H9 (cell line): ENCODE results near the gene CCDC92. TPM values are rescaled to one million over a fixed set of nuclear protein-coding genes. Genes with fewer than 3 reads are reported as not detected.

ENCODE experiments used
- DNase-seq: peaks from one replicate; pipeline ENCODE4 v3.0.0-alpha.2; 2017
- H2AFZ ChIP-seq: one replicate; pipeline ENCODE4 v1.6.1; 2013; ENCODE audit warnings: mild to moderate bottlenecking, low read length, control low read depth, moderate library complexity
- H2AK5ac ChIP-seq: 2 replicates; pipeline ENCODE4 v1.6.1; 2013; ENCODE audit warnings: low read length, control low read depth, mixed read lengths; ENCODE audit not compliant: insufficient read length
- H2BK120ac ChIP-seq: one replicate; pipeline ENCODE4 v1.6.1; 2013; ENCODE audit warnings: low read depth, mild to moderate bottlenecking, low read length, control low read depth, inconsistent platforms; ENCODE audit not compliant: poor library complexity, severe bottlenecking
- H2BK12ac ChIP-seq: 2 replicates; pipeline ENCODE4 v1.6.1; 2013; ENCODE audit warnings: low read length, control low read depth, mixed read lengths, low read depth; ENCODE audit not compliant: insufficient read length
- H2BK15ac ChIP-seq: 2 replicates; pipeline ENCODE4 v1.6.1; 2013; ENCODE audit warnings: low read depth, low read length, control low read depth
- H2BK20ac ChIP-seq: one replicate; pipeline ENCODE4 v1.6.1; 2013; ENCODE audit warnings: low read depth, mild to moderate bottlenecking, low read length, control low read depth, inconsistent platforms; ENCODE audit not compliant: poor library complexity, severe bottlenecking
- H2BK5ac ChIP-seq: 2 replicates; pipeline ENCODE4 v1.6.1; 2013; ENCODE audit warnings: low read length, control low read depth, mixed read lengths; ENCODE audit not compliant: insufficient read length
- H3K14ac ChIP-seq: 2 replicates; pipeline ENCODE4 v1.6.1; 2013; ENCODE audit warnings: low read length, control low read depth; ENCODE audit not compliant: insufficient read depth
- H3K18ac ChIP-seq: 2 replicates; pipeline ENCODE4 v1.6.1; 2013; ENCODE audit warnings: low read depth, mild to moderate bottlenecking, mixed read lengths, low read length, control low read depth; ENCODE audit not compliant: insufficient read length
- H3K23ac ChIP-seq: 2 replicates; pipeline ENCODE4 v1.6.1; 2013; ENCODE audit warnings: low read length, control low read depth, mixed read lengths, low read depth; ENCODE audit not compliant: insufficient read length
- H3K23me2 ChIP-seq: 2 replicates; pipeline ENCODE4 v1.6.1; 2013; ENCODE audit warnings: low read depth, mild to moderate bottlenecking, mixed read lengths, low read length, control low read depth; ENCODE audit not compliant: insufficient read length, poor library complexity, severe bottlenecking
- H3K27ac ChIP-seq: 2 replicates; pipeline ENCODE4 v1.5.1; 2013; ENCODE audit warnings: low read length, control low read depth, mixed read lengths, low read depth; ENCODE audit not compliant: insufficient read length
- H3K27me3 ChIP-seq: 2 replicates; pipeline ENCODE4 v1.6.1; 2013; ENCODE audit warnings: low read length, control low read depth, inconsistent platforms; ENCODE audit not compliant: insufficient read depth
- H3K4ac ChIP-seq: 2 replicates; pipeline ENCODE4 v1.6.1; 2013; ENCODE audit warnings: low read depth, mild to moderate bottlenecking, control low read depth, inconsistent platforms, low read length, moderate library complexity
- H3K4me1 ChIP-seq: 2 replicates; pipeline ENCODE4 v1.6.1; 2013; ENCODE audit warnings: low read length, control low read depth, inconsistent platforms; ENCODE audit not compliant: insufficient read depth
- H3K4me2 ChIP-seq: 2 replicates; pipeline ENCODE4 v1.6.1; 2013; ENCODE audit warnings: low read length, control low read depth, mixed read lengths; ENCODE audit not compliant: insufficient read length, insufficient read depth
- H3K56ac ChIP-seq: 2 replicates; pipeline ENCODE4 v1.6.1; 2013; ENCODE audit warnings: low read depth, mild to moderate bottlenecking, mixed read lengths, low read length, control low read depth; ENCODE audit not compliant: insufficient read length
- H3K79me1 ChIP-seq: 2 replicates; pipeline ENCODE4 v1.6.1; 2013; ENCODE audit warnings: low read depth, mild to moderate bottlenecking, moderate library complexity, low read length, control low read depth, inconsistent platforms; ENCODE audit not compliant: insufficient read depth, poor library complexity, severe bottlenecking
- H3K79me2 ChIP-seq: 2 replicates; pipeline ENCODE4 v1.6.1; 2013; ENCODE audit warnings: low read length, control low read depth, inconsistent platforms; ENCODE audit not compliant: insufficient read depth
- H3K9ac ChIP-seq: 2 replicates; pipeline ENCODE4 v1.6.1; 2013; ENCODE audit warnings: low read length, control low read depth, mixed read lengths; ENCODE audit not compliant: insufficient read length; ENCODE audit errors: extremely low read depth
- H3K9me3 ChIP-seq: one replicate; pipeline ENCODE4 v1.6.1; 2013; ENCODE audit warnings: low read depth, low read length, inconsistent platforms; ENCODE audit not compliant: control insufficient read depth
- H3T11ph ChIP-seq: one replicate; pipeline ENCODE4 v1.6.1; 2013; ENCODE audit warnings: mild to moderate bottlenecking, low read length, control low read depth, inconsistent platforms
- H4K20me1 ChIP-seq: one replicate; pipeline ENCODE4 v1.6.1; 2013; ENCODE audit not compliant: control insufficient read depth, insufficient read length, insufficient read depth
- H4K5ac ChIP-seq: 2 replicates; pipeline ENCODE4 v1.6.1; 2013; ENCODE audit warnings: low read depth, mild to moderate bottlenecking, mixed read lengths, low read length, control low read depth; ENCODE audit not compliant: insufficient read length
- H4K8ac ChIP-seq: replicated peaks from 2 replicates; pipeline ENCODE4 v1.6.1; 2013; ENCODE audit warnings: low read length, control low read depth, mixed read lengths, low read depth; ENCODE audit not compliant: insufficient read length
- H4K91ac ChIP-seq: 2 replicates; pipeline ENCODE4 v1.6.1; 2013; ENCODE audit warnings: low read depth, mild to moderate bottlenecking, moderate library complexity, mixed read lengths, low read length, control low read depth; ENCODE audit not compliant: insufficient read length
- H3K27ac Mint-ChIP-seq, 3 experiments: 2 replicates in 2 of 3; 3 replicates in 1 of 3; pipeline ENCODE4 v1.8.0; 2020 to 2021; ENCODE audit warnings: mixed read lengths in 3 of 3, mild to moderate bottlenecking in 1 of 3, moderate library complexity in 1 of 3
- H3K27me3 Mint-ChIP-seq: 2 replicates; pipeline ENCODE4 v1.8.0; 2021; ENCODE audit warnings: low read depth, mild to moderate bottlenecking, moderate library complexity, mixed read lengths
- H3K36me3 Mint-ChIP-seq, 3 experiments: 2 replicates in 2 of 3; 3 replicates in 1 of 3; pipeline ENCODE4 v1.8.0; 2020 to 2021; ENCODE audit warnings: low read depth in 3 of 3, mixed read lengths in 3 of 3; ENCODE audit not compliant: insufficient read depth in 1 of 3
- H3K4me1 Mint-ChIP-seq, 2 experiments: 2 replicates each; pipeline ENCODE4 v1.8.0; 2020; ENCODE audit warnings: mixed read lengths in 2 of 2
- H3K4me3 Mint-ChIP-seq, 2 experiments: 2 replicates in 1 of 2; 3 replicates in 1 of 2; pipeline ENCODE4 v1.8.0; 2020 to 2021; ENCODE audit warnings: mild to moderate bottlenecking in 2 of 2, mixed read lengths in 2 of 2, moderate library complexity in 1 of 2
- H3K9me3 Mint-ChIP-seq, 2 experiments: 2 replicates in 1 of 2; 3 replicates in 1 of 2; pipeline ENCODE4 v1.8.0; 2020; ENCODE audit warnings: mild to moderate bottlenecking in 2 of 2, mixed read lengths in 2 of 2, moderate library complexity in 1 of 2
- CTCF ChIP-seq: fragments of 200-600 bp; sonication (generic); conservative IDR thresholded peaks from 3 replicates; pipeline ENCODE4 v1.8.0; 2021; ENCODE audit warnings: antibody characterized with exemption, mild to moderate bottlenecking
- WGBS: extraction: QIAGEN DNeasy Blood & Tissue Kit; methylation state at CpG from one replicate; pipeline ENCODE4 v1.1.7; 2013; ENCODE audit warnings: missing lambda C conversion rate, low lambda C conversion rate, mixed read lengths; ENCODE audit not compliant: insufficient read length; ENCODE audit errors: extremely low coverage; 5-methylcytosine and 5-hydroxymethylcytosine counted together
- total RNA-seq: library from RNA; stranded (reverse); gene quantifications from 2 replicates; pipeline ENCODE4 v1.2.1, GENCODE V29; 2021

CCDC92 gene
- total RNA-seq, 1 experiment from 2014 or later, result 1.3 TPM

GRCh38 chr12:123956249-123956648, 16.4 kb downstream of the CCDC92 start:
- H3K4ac ChIP-seq, result no peak overlapping the region
- H4K91ac ChIP-seq, result no peak overlapping the region
- no peak overlapping the region for H2BK12ac ChIP-seq
- no peak overlapping the region for H3K23ac ChIP-seq
- H3K79me1 ChIP-seq, result no peaks in the 10 kb centered on the region
- H3K4me2 ChIP-seq, result no peak overlapping the region
- no peak overlapping the region for H3T11ph ChIP-seq
- Mint-ChIP-seq H3K27ac (no peak overlapping the region), H3K36me3 (no peaks in the 10 kb centered on the region), H3K27me3 (peaks cover 100% of the 10 kb centered on the region), H3K4me3 (no peak overlapping the region), H3K9me3 (no peaks in the 10 kb centered on the region), H3K4me1 (no peaks in the 10 kb centered on the region)
- no peak overlapping the region for H3K56ac ChIP-seq
- peaks cover 14% of the 10 kb centered on the region for H3K27me3 ChIP-seq
- no peaks in the 10 kb centered on the region for H3K79me2 ChIP-seq
- H4K8ac ChIP-seq, result no peak overlapping the region
- H2AK5ac ChIP-seq, result no peak overlapping the region
- no peaks in the 10 kb centered on the region for H3K9me3 ChIP-seq
- no peak overlapping the region for H3K18ac ChIP-seq
- H2BK120ac ChIP-seq, result no peak overlapping the region
- no peak overlapping the region for H3K14ac ChIP-seq
- no peak overlapping the region for H2BK5ac ChIP-seq
- H2AFZ ChIP-seq, result no peak overlapping the region
- no peak overlapping the region for H3K9ac ChIP-seq
- H4K20me1 ChIP-seq, result no peaks in the 10 kb centered on the region
- WGBS, result no CpG with 5 or more reads among the region's 9 CpGs
- DNase-seq, result no peak
- H3K27ac ChIP-seq, result no peak overlapping the region
- H4K5ac ChIP-seq, result no peak overlapping the region
- no peaks in the 10 kb centered on the region for H3K23me2 ChIP-seq
- no peak for TF ChIP-seq CTCF
- H3K4me1 ChIP-seq, result no peaks in the 10 kb centered on the region
- no peak overlapping the region for H2BK20ac ChIP-seq
- no peak overlapping the region for H2BK15ac ChIP-seq
